ENCODE measurements around the gene JAG1. TPM values are rescaled to one million over a fixed set of nuclear protein-coding genes. Genes with fewer than 3 reads are reported as not detected.

Gene JAG1
- polyA plus RNA-seq, 3 donors = 0.70 to 6.8 (median 0.85) TPM

- Histone ChIP-seq H3K79me2 (ENCODE audit: insufficient read depth, low read length) (no peaks in the 10 kb centered on the region), H2AFZ (ENCODE audit: insufficient read depth, low read depth, low read length, poor library complexity, severe bottlenecking) (no peak overlapping the region), H3K9me3 (replicated peaks in 1 of 2; ENCODE audit: control insufficient read depth in 1 of 2, insufficient read depth in 1 of 2, low read length in 2 of 2) (no peaks in the 10 kb centered on the region), H3K27ac (ENCODE audit: low read depth in 1 of 2, low read length in 2 of 2) (no peak overlapping the region), H3K9ac (ENCODE audit: insufficient read depth, low read length, poor library complexity, severe bottlenecking) (no peak overlapping the region), H3K4me2 (replicated peaks; ENCODE audit: extremely low read depth, low read length, poor library complexity, severe bottlenecking) (no peak overlapping the region), H3K4me1 (ENCODE audit: control insufficient read depth in 1 of 2, insufficient read depth in 2 of 2, low read length in 2 of 2) (no peaks in the 10 kb centered on the region), H3K4me3 (replicated peaks in 1 of 3; ENCODE audit: low read depth in 2 of 3, low read length in 3 of 3) (no peak overlapping the region), H3K27me3 (ENCODE audit: control insufficient read depth in 2 of 2, insufficient read depth in 2 of 2, low read length in 2 of 2) (peaks cover 0 to 3% of the 10 kb centered on the region in 2 donors), H4K20me1 (ENCODE audit: insufficient read depth, low read length) (no peaks in the 10 kb centered on the region), H3K36me3 (replicated peaks in 1 of 2; ENCODE audit: control insufficient read depth in 1 of 2, insufficient read depth in 2 of 2, low read length in 2 of 2) (no peaks in the 10 kb centered on the region)
- TF ChIP-seq CTCF (IDR thresholded peaks at IDR 0.05) = no peak
- Mint-ChIP-seq H3K4me3 (no peak overlapping the region), H3K27me3 (ENCODE audit: low read depth in 3 of 3) (peaks cover 0 to 2% (median 0%) of the 10 kb centered on the region in 3 donors), H3K27ac (no peak overlapping the region), H3K4me1 (no peaks in the 10 kb centered on the region), H3K9me3 (peaks cover 0 to 3% (median 0%) of the 10 kb centered on the region in 7 donors), H3K36me3 (no peaks in the 10 kb centered on the region)
- no peak for DNase-seq
- intact Hi-C loops (cut with micrococcal nuclease) = no loop called here
- WGBS (ENCODE audit: insufficient coverage) = 89% methylated on average over 1 of the region's 2 CpGs
Observed at GRCh38 chr20:10719740-10720385, 46.1 kb upstream of the JAG1 start.

GRCh38 chr20:10718661-10719060 is 44.9 kb upstream of the JAG1 start:
- Mint-ChIP-seq H3K4me1 (no peaks in the 10 kb centered on the region), H3K4me3 (no peak overlapping the region), H3K27ac (no peak overlapping the region), H3K27me3 (ENCODE audit: low read depth in 3 of 3) (peaks cover 0 to 2% (median 0%) of the 10 kb centered on the region in 3 donors), H3K9me3 (peaks cover 0 to 2% (median 0%) of the 10 kb centered on the region in 7 donors), H3K36me3 (no peaks in the 10 kb centered on the region)
- H3K79me2 ChIP-seq (ENCODE audit: insufficient read depth, low read length) = no peaks in the 10 kb centered on the region
- H2AFZ ChIP-seq (ENCODE audit: insufficient read depth, low read depth, low read length, poor library complexity, severe bottlenecking) = no peak overlapping the region
- no peak overlapping the region for H3K4me3 ChIP-seq (replicated peaks in 1 of 3; ENCODE audit: low read depth in 2 of 3, low read length in 3 of 3)
- no peaks in the 10 kb centered on the region for H3K9me3 ChIP-seq (replicated peaks in 1 of 2; ENCODE audit: control insufficient read depth in 1 of 2, insufficient read depth in 1 of 2, low read length in 2 of 2)
- no peak for DNase-seq
- H3K4me1 ChIP-seq (ENCODE audit: control insufficient read depth in 1 of 2, insufficient read depth in 2 of 2, low read length in 2 of 2) = no peaks in the 10 kb centered on the region
- 100% methylated on average over 1 of the region's 3 CpGs for whole genome bisulfite sequencing (ENCODE audit: insufficient coverage)
- intact Hi-C loops (cut with micrococcal nuclease) = no loop called here
- H3K9ac ChIP-seq (ENCODE audit: insufficient read depth, low read length, poor library complexity, severe bottlenecking) = no peak overlapping the region
- no peak overlapping the region for H3K27ac ChIP-seq (ENCODE audit: low read depth in 1 of 2, low read length in 2 of 2)
- H3K4me2 ChIP-seq (replicated peaks; ENCODE audit: extremely low read depth, low read length, poor library complexity, severe bottlenecking) = no peak overlapping the region
- no peaks in the 10 kb centered on the region for H3K27me3 ChIP-seq (ENCODE audit: control insufficient read depth in 2 of 2, insufficient read depth in 2 of 2, low read length in 2 of 2)
- H3K36me3 ChIP-seq (replicated peaks in 1 of 2; ENCODE audit: control insufficient read depth in 1 of 2, insufficient read depth in 2 of 2, low read length in 2 of 2) = no peaks in the 10 kb centered on the region
- no peaks in the 10 kb centered on the region for H4K20me1 ChIP-seq (ENCODE audit: insufficient read depth, low read length)
- no peak for TF ChIP-seq CTCF (IDR thresholded peaks at IDR 0.05)
